Endothelial cell of hepatic sinusoid (primary cell): Measurements from ENCODE around the gene RIOK2.

ENCODE experiments used
- in situ Hi-C: cut with HindIII; loops from 2 replicates; pipeline ENCODE4 v1.10.0; 2017; ENCODE audit warnings: low sequenced_read_pairs

Gene RIOK2

DNA sequence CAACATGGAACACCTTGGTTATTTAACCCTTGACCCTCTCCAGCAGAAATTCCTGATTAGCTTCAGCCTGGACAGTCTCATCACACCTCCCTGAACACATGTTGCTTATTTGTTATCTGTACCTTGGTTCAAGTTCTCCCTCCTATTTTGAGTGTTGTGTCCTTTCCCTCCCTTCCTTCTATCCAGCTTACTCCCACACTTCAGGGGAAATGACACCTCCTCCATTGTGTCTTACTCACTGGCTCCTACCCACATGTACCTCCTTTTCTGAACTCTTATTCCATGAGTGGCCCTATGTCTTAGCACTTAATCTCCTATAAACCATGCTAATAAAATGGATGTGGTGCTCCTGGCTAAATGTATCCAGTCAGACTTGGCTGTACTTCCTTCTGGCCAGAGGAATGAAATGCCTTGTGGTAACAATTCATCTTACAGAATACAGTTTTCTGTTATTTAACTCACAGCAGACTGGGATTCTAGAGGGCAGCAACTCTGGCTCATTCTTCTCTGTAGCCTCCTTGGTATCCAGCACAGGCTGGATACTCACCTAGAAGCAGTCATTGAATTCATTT lies 51.8 kb downstream of the RIOK2 start:
- in situ Hi-C loops: no loop called here

DNA sequence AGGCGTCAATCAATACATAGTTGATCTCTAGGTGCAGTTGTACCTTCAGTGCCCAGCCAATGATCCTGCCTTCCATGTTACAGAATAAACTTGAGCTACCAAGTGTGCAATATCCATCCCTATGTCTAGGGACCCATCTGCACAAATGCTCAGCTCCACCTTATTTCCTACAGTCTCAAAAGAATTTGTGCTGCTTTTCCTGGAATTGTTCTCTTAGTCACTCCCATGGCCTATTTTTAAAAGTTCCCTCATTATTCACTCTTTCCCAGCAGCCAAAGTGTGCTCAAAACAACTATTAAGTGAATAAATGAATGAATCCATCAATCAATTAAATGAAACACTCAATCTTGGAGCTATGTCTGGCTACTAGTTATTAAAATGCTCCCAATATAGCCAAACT lies 55.3 kb downstream of the RIOK2 start:
- in situ Hi-C loops: no loop called here

DNA sequence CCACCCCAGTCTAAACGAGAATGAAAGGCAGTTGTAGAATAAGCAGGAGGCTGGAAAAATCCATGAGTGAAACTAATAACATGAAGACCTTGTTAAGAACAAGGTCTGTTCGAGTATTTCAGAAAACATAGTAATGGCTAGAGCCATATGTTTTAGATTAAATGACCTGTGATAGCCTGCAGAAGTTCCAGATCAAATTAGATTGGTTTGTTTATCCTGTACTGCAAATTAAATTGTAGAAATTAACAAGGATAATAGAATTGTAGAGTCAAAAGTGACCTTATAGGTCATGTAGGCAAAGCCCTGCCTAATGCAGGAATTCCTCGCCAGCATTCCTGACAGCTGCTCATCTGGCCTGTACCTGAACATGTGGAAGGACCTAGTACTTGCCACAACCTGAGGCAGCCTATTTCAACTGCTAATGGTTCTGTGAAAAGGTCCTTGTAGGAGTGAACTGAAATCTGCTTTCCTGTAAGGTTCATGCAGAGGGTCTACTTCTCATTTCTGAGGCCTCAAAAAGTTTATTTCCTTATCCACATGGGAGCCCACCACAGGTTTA lies 57.8 kb downstream of the RIOK2 start:
- in situ Hi-C loops: no loop called here

DNA sequence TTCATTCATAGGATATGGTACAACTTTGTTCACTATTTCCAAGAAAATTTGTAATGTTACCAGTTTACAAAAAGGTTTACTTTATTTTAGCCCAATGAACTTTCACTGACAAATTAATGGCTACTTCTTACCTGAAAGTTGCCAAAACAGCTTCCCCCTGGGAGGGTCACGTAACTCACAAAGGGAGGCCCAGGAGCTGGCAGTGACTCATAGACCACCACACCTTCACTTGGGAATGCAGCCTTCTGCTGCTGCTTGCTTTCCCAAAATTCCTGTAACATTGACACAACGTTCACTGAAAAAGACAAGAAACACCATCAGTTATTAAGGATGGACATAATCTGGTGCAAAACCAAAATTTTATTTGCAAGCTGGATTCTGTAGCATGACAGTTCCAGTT lies 58.7 kb downstream of the RIOK2 start:
- in situ Hi-C loops: no loop called here

DNA sequence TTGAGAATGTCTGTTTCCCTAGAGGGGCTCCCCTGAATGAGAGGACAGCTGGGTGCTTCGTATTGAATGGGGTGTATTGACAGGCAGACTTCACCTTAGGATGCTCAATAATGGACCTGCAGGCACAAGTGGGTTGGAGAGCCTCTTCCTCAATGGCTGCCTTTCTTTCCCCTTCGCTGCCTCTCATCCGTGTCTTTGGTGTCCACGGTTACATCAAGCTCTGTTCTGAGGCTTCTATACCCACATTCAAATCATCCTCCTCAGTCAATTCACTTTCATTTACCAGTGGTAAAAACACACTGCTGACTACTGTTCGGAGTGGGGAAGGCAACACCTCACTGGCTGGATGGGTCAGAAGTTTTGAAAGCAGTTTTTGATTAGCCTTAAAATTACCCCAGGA lies 61.2 kb downstream of the RIOK2 start:
- in situ Hi-C loops: no loop called here

DNA sequence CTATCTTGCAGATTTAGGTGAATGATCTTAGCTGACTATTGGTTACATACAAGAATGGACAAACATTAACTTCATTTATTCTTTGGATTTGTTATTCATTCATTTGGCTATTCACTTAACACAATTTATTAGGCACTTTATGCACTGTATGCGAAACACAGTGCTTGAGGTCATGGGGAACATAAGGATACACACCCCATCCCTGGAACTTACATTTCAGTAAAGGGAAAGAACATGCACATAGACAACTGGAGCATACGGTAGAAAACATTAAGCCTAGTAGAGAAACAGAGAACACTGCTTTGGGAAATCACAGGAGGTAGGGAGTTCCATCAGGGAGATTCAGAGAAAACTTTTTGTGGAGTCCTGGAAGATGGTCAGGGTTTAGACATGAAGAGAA lies 62.9 kb downstream of the RIOK2 start:
- in situ Hi-C loops: no loop called here

DNA sequence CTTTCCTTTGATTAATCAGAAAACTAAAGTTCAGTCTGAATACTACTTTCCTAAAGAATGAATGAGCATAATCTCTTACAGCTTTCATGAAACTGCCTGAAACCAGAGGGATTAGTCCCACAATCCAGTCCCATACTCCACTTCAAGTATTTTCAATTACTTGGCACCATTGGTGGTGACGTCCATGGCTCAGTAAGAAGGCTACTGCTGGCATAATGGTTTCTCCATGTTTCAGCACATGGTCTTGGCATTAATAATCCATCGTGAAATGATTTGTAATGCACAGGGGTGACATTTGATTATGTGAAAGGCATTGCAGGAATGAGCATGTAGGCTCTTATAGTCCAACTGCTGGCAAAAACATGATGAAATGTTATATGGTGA lies 64.0 kb downstream of the RIOK2 start:
- in situ Hi-C loops: no loop called here

DNA sequence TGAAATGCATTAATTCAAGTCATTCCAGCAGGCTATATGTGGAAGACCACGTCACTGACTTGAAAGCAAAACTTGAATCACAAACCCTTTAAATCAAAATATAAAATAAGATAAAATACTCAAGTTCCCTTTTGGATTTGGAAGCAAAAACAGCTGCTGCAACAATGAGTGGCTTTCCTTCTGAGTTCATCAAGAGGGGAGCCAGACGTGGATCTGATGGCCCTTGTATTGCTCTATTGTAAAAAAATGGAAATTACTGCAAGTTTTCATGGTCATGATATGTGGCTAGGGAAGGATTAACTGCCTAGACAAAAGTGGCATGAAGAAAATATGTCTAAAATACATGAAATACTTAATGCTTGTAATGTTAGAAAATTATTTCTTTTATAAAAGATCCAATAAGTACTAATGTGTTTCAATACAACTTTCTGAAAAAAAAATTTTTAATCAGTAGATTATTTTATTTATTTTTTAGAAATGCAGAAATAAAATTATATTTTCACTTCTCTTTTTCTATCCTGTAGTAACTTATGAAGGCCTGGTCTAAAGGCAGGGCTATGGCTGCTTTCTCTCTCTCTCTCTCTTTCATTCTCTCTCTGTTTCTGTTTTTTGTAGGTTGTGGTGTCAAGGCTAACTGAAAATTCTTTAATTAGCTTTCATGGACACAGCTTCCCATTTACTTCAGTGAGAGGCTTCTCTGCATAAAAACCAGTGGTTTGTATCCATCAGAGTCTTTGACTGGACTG lies 64.6 kb downstream of the RIOK2 start:
- in situ Hi-C loops: no loop called here

DNA sequence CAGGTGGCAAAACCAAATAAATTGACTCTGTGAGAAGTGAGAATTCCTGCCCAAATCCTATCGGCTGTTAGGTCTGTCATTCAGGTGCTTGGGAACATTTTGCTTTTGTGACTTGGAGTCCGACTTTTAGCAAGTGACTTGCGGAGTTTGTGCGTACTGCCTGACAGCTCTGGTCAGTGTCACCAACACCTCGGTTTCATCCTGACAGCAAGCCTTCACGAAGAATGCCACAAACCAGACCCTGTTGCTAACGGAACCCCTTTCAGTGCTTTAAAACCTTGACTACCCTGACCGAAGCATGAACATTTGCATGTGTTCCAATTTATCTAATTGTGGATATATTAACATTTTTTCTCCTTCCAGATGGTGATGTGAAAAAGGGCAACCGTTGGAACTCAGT lies 67.1 kb downstream of the RIOK2 start:
- in situ Hi-C loops: no loop called here

DNA sequence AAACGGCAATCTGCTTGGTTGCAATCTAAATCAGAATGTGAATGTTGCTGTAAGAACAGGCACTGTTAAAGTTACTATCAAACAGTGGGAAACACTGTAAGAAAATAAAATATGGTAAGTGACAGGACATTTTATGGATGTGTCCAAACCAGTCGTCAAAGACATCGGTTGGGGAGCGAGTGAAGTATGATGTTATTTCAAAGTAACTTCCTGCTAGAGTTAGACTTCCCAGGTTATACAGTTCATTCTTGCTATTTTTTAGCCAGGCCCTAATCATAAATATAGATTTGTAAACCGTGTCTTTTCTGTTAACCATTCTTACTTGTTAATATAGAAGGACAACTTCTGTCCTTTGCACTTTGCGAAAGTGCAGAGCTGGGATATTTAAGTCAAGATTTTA lies 70.8 kb downstream of the RIOK2 start:
- in situ Hi-C loops: loop anchor here (5.0 kb wide), 1 partner anchor 65 kb away; no protein-coding TSS in a partner anchor

DNA sequence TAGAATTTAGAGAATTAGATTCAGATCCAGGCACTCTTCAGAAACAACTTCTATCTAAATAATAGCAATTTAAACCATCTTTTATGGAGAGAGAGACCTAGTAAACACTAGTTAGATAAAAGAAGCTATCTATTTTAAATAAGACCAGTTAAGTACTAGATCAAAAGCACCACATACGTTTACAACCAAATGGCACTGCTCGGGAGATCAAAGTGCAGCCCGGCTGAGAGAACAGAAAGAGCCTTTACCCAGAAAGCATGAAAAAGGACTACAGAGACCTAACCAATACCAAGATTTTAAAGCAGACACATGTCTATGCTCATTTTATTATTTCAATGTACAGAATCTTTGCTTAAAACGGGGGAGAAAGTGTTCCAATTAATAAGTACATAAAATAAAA lies 71.4 kb downstream of the RIOK2 start:
- in situ Hi-C loops: loop anchor here (5.0 kb wide), 1 partner anchor 64 kb away; no protein-coding TSS in a partner anchor

DNA sequence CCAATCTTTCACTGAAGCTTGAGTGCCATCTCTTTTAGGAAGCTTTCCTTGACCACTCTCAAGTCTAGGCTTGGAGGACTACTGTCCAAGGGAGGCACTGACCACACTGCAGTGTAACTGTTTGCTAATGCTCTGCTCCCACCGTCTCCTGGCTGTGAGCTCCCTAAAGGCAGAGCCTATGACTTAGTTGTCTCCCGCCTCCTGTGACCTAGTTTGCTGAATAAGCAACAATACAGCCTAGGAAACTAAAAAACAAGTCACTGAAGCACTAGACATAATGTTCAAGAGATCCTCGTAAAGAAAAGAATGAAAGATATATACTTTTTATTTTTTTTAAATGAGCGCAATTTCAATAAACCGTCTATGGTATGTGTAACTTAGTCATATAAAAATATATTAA lies 72.0 kb downstream of the RIOK2 start:
- in situ Hi-C loops: loop anchor here (5.0 kb wide), 1 partner anchor 64 kb away; no protein-coding TSS in a partner anchor
